Measurements from ENCODE around the gene POU2AF3. TPM values are rescaled to one million over a fixed set of nuclear protein-coding genes. Genes with fewer than 3 reads are reported as not detected.

POU2AF3 gene
- total RNA-seq, 1 experiment from 2014 or later = not detected

- H3K4me2 ChIP-seq (ENCODE audit: low read length) = no peak overlapping the region
- intact Hi-C loops (cut with micrococcal nuclease) = no loop called here
- no peaks in the 10 kb centered on the region for H4K20me1 ChIP-seq (ENCODE audit: insufficient read depth)
- H2AFZ ChIP-seq (ENCODE audit: low read depth, low read length, poor library complexity, severe bottlenecking) = no peak overlapping the region
- peaks cover 11% of the 10 kb centered on the region; the same call in 1 of the 2 replicates for H3K27me3 ChIP-seq (ENCODE audit: insufficient read depth, low read length)
- H3K27ac ChIP-seq (ENCODE audit: low read depth, low read length) = no peak overlapping the region
- H3K9me3 ChIP-seq (ENCODE audit: control insufficient read depth in 1 of 2, insufficient read depth in 1 of 2, low read depth in 1 of 2, low read length in 2 of 2) = no peaks in the 10 kb centered on the region
- no peaks in the 10 kb centered on the region for H3K9me2 ChIP-seq (ENCODE audit: insufficient read depth)
- ChIA-PET POLR2A (no interaction called here), RAD21 (ENCODE audit: low non-redundant PET in 1 of 2, low total read pairs in 2 of 2, uncharacterized antibody in 2 of 2, unreplicated experiment in 2 of 2) (no interaction called here), CTCF (no interaction called here)
- no peaks in the 10 kb centered on the region for H3K4me1 ChIP-seq (ENCODE audit: control insufficient read depth in 1 of 2, insufficient read depth in 2 of 2, low read length in 2 of 2)
- no TSS peak for BruUV-seq (replicated peaks)
- no peaks in the 10 kb centered on the region for H3K36me3 ChIP-seq (ENCODE audit: control insufficient read depth in 1 of 2, insufficient read depth in 2 of 2, low read length in 2 of 2)
- no peak for TF ChIP-seq EZH2 (IDR thresholded peaks at IDR 0.05)
- no peak for TF ChIP-seq SRF (IDR thresholded peaks at IDR 0.05; ENCODE audit: low read depth)
- TF ChIP-seq, protein P1, sequence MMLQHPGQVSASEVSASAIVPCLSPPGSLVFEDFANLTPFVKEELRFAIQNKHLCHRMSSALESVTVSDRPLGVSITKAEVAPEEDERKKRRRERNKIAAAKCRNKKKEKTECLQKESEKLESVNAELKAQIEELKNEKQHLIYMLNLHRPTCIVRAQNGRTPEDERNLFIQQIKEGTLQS (IDR thresholded peaks at IDR 0.05) = no peak
- no peak for TF ChIP-seq RAD21 (IDR thresholded peaks at IDR 0.05; ENCODE audit: low read depth)
- TF ChIP-seq SIN3A (IDR thresholded peaks at IDR 0.05; ENCODE audit: low read depth) = no peak
- TF ChIP-seq, protein P2, sequence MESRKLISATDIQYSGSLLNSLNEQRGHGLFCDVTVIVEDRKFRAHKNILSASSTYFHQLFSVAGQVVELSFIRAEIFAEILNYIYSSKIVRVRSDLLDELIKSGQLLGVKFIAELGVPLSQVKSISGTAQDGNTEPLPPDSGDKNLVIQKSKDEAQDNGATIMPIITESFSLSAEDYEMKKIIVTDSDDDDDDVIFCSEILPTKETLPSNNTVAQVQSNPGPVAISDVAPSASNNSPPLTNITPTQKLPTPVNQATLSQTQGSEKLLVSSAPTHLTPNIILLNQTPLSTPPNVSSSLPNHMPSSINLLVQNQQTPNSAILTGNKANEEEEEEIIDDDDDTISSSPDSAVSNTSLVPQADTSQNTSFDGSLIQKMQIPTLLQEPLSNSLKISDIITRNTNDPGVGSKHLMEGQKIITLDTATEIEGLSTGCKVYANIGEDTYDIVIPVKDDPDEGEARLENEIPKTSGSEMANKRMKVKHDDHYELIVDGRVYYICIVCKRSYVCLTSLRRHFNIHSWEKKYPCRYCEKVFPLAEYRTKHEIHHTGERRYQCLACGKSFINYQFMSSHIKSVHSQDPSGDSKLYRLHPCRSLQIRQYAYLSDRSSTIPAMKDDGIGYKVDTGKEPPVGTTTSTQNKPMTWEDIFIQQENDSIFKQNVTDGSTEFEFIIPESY (IDR thresholded peaks at IDR 0.05; ENCODE audit: extremely low read depth, insufficient replicate concordance, low read length) = no peak
- no peak for TF ChIP-seq CBX3 (IDR thresholded peaks at IDR 0.05; ENCODE audit: low read depth)
- TF ChIP-seq, protein P3, sequence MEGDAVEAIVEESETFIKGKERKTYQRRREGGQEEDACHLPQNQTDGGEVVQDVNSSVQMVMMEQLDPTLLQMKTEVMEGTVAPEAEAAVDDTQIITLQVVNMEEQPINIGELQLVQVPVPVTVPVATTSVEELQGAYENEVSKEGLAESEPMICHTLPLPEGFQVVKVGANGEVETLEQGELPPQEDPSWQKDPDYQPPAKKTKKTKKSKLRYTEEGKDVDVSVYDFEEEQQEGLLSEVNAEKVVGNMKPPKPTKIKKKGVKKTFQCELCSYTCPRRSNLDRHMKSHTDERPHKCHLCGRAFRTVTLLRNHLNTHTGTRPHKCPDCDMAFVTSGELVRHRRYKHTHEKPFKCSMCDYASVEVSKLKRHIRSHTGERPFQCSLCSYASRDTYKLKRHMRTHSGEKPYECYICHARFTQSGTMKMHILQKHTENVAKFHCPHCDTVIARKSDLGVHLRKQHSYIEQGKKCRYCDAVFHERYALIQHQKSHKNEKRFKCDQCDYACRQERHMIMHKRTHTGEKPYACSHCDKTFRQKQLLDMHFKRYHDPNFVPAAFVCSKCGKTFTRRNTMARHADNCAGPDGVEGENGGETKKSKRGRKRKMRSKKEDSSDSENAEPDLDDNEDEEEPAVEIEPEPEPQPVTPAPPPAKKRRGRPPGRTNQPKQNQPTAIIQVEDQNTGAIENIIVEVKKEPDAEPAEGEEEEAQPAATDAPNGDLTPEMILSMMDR (IDR thresholded peaks at IDR 0.05 in 2 of 3, conservative IDR thresholded peaks at IDR 0.05 in 1 of 3; ENCODE audit: borderline replicate concordance in 1 of 3, insufficient read depth in 1 of 3, low read depth in 2 of 3, low read length in 2 of 3) = no peak
- TF ChIP-seq SP1 (IDR thresholded peaks at IDR 0.05; ENCODE audit: low read depth) = no peak
- no peak for TF ChIP-seq TCF7L2 (IDR thresholded peaks at IDR 0.05; ENCODE audit: borderline replicate concordance, extremely low read depth, insufficient read depth, insufficient read length)
- H3K9ac ChIP-seq (ENCODE audit: low read length) = no peak overlapping the region
- DNase-seq (ENCODE audit: low read depth, low spot score) (no peak), ATAC-seq (no peak)
- H3K4me3 ChIP-seq (replicated peaks in 1 of 2; ENCODE audit: low read depth in 1 of 2, low read length in 2 of 2) = no peak overlapping the region
- no peaks in the 10 kb centered on the region for H3K79me2 ChIP-seq (ENCODE audit: insufficient read depth, low read length)
These were observed 53.9 kb downstream of the POU2AF3 start for GRCh38 chr11:111352231-111352746.

Measured in HCT116 (cell line).